Mucosa of rectum (tissue), 2 donors: ENCODE results near the gene RTL9.
"Not testable (repeated sequence)": the region's sequence is repeated elsewhere in the genome, so short reads cannot be mapped to it uniquely, and the experiment has no call there.

Experiments used
- H3K27ac ChIP-seq, 2 donors: one replicate each; pipeline ENCODE4 v1.7.0; 2013; ENCODE audit warnings: inconsistent platforms in 2 of 2, low read depth in 2 of 2, low read length in 2 of 2
- H3K27me3 ChIP-seq, 2 donors: one replicate each; pipeline ENCODE4 v1.7.0; 2013; ENCODE audit warnings: low read length in 2 of 2; ENCODE audit not compliant: control insufficient read depth in 2 of 2, insufficient read depth in 2 of 2
- H3K36me3 ChIP-seq, 2 donors: one replicate each; pipeline ENCODE4 v1.7.0; 2013; ENCODE audit warnings: low read length in 2 of 2; ENCODE audit not compliant: control insufficient read depth in 2 of 2, insufficient read depth in 2 of 2
- H3K4me1 ChIP-seq, 2 donors: one replicate each; pipeline ENCODE4 v1.7.0; 2013; ENCODE audit warnings: low read length in 2 of 2, mild to moderate bottlenecking in 1 of 2; ENCODE audit not compliant: control insufficient read depth in 2 of 2, insufficient read depth in 2 of 2
- H3K4me3 ChIP-seq, 2 donors: one replicate each; pipeline ENCODE4 v1.7.0; 2013; ENCODE audit warnings: low read length in 2 of 2
- H3K9ac ChIP-seq, 2 donors: one replicate each; pipeline ENCODE4 v1.7.0; 2013; ENCODE audit warnings: low read length in 2 of 2, low read depth in 1 of 2, mild to moderate bottlenecking in 1 of 2
- H3K9me3 ChIP-seq, 2 donors: one replicate each; pipeline ENCODE4 v1.7.0; 2013; ENCODE audit warnings: low read length in 2 of 2; ENCODE audit not compliant: control insufficient read depth in 2 of 2
- donor health status: healthy.
- donor health status: Normal muscosa, but diverticular disease.

RTL9 gene

GRCh38 chrX:110320381-110320987, 38.2 kb upstream of the RTL9 start:
- H3K9ac ChIP-seq: no peak overlapping the region
- no peaks in the 10 kb centered on the region for H3K27me3 ChIP-seq
- peaks cover 0 to 3% of the 10 kb centered on the region in 2 donors for H3K4me1 ChIP-seq
- H3K9me3 ChIP-seq: no peaks in the 10 kb centered on the region
- no peaks in the 10 kb centered on the region for H3K36me3 ChIP-seq
- H3K27ac ChIP-seq: no peak overlapping the region
- H3K4me3 ChIP-seq: no peak overlapping the region

- H3K36me3 ChIP-seq: no peaks in the 10 kb centered on the region
- no peak overlapping the region for H3K4me3 ChIP-seq
- H3K27me3 ChIP-seq: no peaks in the 10 kb centered on the region
- no peaks in the 10 kb centered on the region for H3K4me1 ChIP-seq
- H3K27ac ChIP-seq: no peak overlapping the region
- no peaks in the 10 kb centered on the region for H3K9me3 ChIP-seq
- H3K9ac ChIP-seq: no peak overlapping the region
These were observed 37.6 kb upstream of the RTL9 start for GRCh38 chrX:110321081-110321480.

- Histone ChIP-seq H3K4me3 (no peak overlapping the region), H3K4me1 (no peaks in the 10 kb centered on the region), H3K27me3 (no peaks in the 10 kb centered on the region), H3K27ac (no peak overlapping the region), H3K9ac (no peak overlapping the region), H3K36me3 (no peaks in the 10 kb centered on the region), H3K9me3 (no peaks in the 10 kb centered on the region)
These were observed 37.0 kb upstream of the RTL9 start for GRCh38 chrX:110321670-110322069.

GRCh38 chrX:110322603-110323002, 36.0 kb upstream of the RTL9 start:
- H3K36me3 ChIP-seq: no peaks in the 10 kb centered on the region
- H3K27ac ChIP-seq: no peak overlapping the region

GRCh38 chrX:110326712-110327111, 31.9 kb upstream of the RTL9 start:
- no peak overlapping the region for H3K27ac ChIP-seq
- no peaks in the 10 kb centered on the region for H3K27me3 ChIP-seq
- no peaks in the 10 kb centered on the region for H3K36me3 ChIP-seq
- H3K9me3 ChIP-seq: no peaks in the 10 kb centered on the region
- H3K4me1 ChIP-seq: no peaks in the 10 kb centered on the region
- no peak overlapping the region for H3K9ac ChIP-seq
- no peak overlapping the region for H3K4me3 ChIP-seq

More at GRCh38 chrX:110322603-110323002, 36.0 kb upstream of the RTL9 start:
- H3K4me1 ChIP-seq: no peaks in the 10 kb centered on the region
- no peak overlapping the region for H3K9ac ChIP-seq
- no peaks in the 10 kb centered on the region for H3K9me3 ChIP-seq
- H3K27me3 ChIP-seq: no peaks in the 10 kb centered on the region
- no peak overlapping the region for H3K4me3 ChIP-seq

- Histone ChIP-seq H3K36me3 (no peaks in the 10 kb centered on the region), H3K27ac (no peak overlapping the region), H3K9me3 (no peaks in the 10 kb centered on the region), H3K9ac (no peak overlapping the region), H3K4me3 (no peak overlapping the region), H3K4me1 (no peaks in the 10 kb centered on the region), H3K27me3 (no peaks in the 10 kb centered on the region)
These were observed 31.3 kb upstream of the RTL9 start for GRCh38 chrX:110327336-110327735.

- H3K9ac ChIP-seq, H3K4me1 ChIP-seq, H3K9me3 ChIP-seq, H3K4me3 ChIP-seq, H3K27me3 ChIP-seq, H3K27ac ChIP-seq, H3K36me3 ChIP-seq: not testable (repeated sequence)
These were observed 30.0 kb upstream of the RTL9 start for GRCh38 chrX:110328613-110329012.

- Histone ChIP-seq H3K4me3 (no peak overlapping the region), H3K36me3 (no peaks in the 10 kb centered on the region), H3K4me1 (no peaks in the 10 kb centered on the region), H3K27ac (no peak overlapping the region), H3K27me3 (peaks cover 2 to 7% of the 10 kb centered on the region in 2 donors), H3K9ac (no peak overlapping the region), H3K9me3 (no peaks in the 10 kb centered on the region)
These were observed 27.1 kb upstream of the RTL9 start for GRCh38 chrX:110331444-110332030.

- H3K4me3 ChIP-seq, H3K27ac ChIP-seq, H3K27me3 ChIP-seq, H3K36me3 ChIP-seq, H3K9me3 ChIP-seq, H3K4me1 ChIP-seq, H3K9ac ChIP-seq: not testable (repeated sequence)
These were observed 25.2 kb upstream of the RTL9 start for GRCh38 chrX:110333458-110333857.

- no peak overlapping the region for H3K27ac ChIP-seq
- no peaks in the 10 kb centered on the region for H3K36me3 ChIP-seq
- H3K9ac ChIP-seq: no peak overlapping the region
- H3K9me3 ChIP-seq: no peaks in the 10 kb centered on the region
- no peak overlapping the region for H3K4me3 ChIP-seq
- H3K27me3 ChIP-seq: peaks cover 0 to 3% of the 10 kb centered on the region in 2 donors
- H3K4me1 ChIP-seq: no peaks in the 10 kb centered on the region
These were observed 19.7 kb upstream of the RTL9 start for GRCh38 chrX:110338935-110339334.
